Right atrium auricular region (tissue), 2 donors: ENCODE measurements around the gene CHMP4A. TPM values are rescaled to one million over a fixed set of nuclear protein-coding genes. Genes with fewer than 3 reads are reported as not detected.

Experiments used
- DNase-seq: peaks from one replicate; pipeline ENCODE4 v3.0.0-alpha.2; 2019; ENCODE audit warnings: low spot score
- H3K27ac ChIP-seq, 2 donors: fragments of 200-600 bp; sonication (generic); 1 replicate in 1 of 2; 2 replicates in 1 of 2; pipeline ENCODE4 v1.5.1; 2016 to 2019
- H3K27me3 ChIP-seq, 2 donors: fragments of 200-600 bp; sonication (generic); one replicate each; pipeline versions ENCODE4 v1.5.1 to v1.6.0; 2017 to 2019
- H3K36me3 ChIP-seq: fragments of 200-600 bp; sonication (generic); one replicate; pipeline ENCODE4 v1.5.1; 2016
- H3K4me1 ChIP-seq, 2 donors: fragments of 200-600 bp; sonication (generic); one replicate each; pipeline versions ENCODE4 v1.5.1 to v1.6.0; 2017 to 2019
- H3K4me3 ChIP-seq, 2 donors: fragments of 200-600 bp; sonication (generic); 1 replicate in 1 of 2; 2 replicates in 1 of 2; pipeline ENCODE4 v1.5.1; 2017 to 2019; ENCODE audit warnings: mild to moderate bottlenecking in 1 of 2, moderate library complexity in 1 of 2
- H3K9me3 ChIP-seq, 2 donors: fragments of 200-600 bp; sonication (generic); one replicate each; pipeline ENCODE4 v1.5.1; 2019
- total RNA-seq, 2 donors: library from RNA; depleted of rRNA; stranded (reverse); fragments of >200 nt; gene quantifications; one replicate each; pipeline ENCODE4 v1.1.0, GENCODE V29; 2016
- TF ChIP-seq, protein P1 (sequence below), 2 donors: fragments of 200-600 bp; sonication (generic); IDR thresholded peaks; one replicate each; pipeline ENCODE4 v1.5.1; 2019; ENCODE audit warnings: antibody characterized with exemption in 2 of 2

Gene CHMP4A
- total RNA-seq, 2 donors from 2014 or later: 31.6 to 63.0 TPM

DNA sequence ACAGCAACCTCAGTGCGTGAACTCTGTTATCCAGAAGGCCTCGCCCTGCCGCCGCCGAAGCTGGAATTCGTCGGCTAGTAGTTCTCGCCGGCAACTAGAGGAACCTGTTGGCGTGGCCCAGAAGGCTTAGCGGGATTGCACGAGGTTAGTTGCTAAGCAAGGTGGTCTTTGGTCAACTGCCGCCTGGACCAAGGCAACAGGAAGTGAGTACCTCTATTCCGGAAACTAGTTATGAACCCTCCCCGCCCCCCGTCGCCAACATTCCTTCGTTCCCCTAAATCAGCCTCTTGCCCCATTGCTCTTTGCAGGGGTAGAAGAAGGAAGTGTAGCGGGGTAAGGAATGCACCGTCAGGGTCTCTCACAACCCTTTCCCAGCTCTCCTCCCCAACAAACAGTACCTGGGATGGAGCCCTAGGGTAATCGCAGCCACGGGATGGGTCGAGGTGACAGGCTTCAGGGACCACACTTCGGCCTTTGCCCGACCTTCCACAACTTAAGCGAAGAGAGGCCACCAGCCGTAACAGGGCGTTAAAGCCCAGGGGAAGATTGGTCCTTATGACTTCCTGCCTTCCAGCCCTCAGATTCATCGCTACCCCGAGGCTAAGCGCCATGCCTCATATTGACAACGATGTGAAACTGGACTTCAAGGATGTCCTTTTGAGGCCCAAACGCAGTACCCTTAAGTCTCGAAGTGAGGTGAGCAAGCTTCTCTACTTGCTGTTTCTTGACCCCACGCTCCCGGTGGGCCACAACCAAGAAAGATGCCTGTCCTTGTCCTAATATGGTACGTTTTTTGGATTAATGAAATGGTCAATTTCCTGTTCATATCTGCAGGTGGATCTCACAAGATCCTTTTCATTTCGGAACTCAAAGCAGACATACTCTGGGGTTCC lies 19.6 kb upstream of the CHMP4A start, which contains the start of gene GMPR2:
Gene GMPR2 (plus strand): TSS at position 285 of the 893 bp plus-strand sequence. CDS start 325 bp downstream, at position 610.
- H3K9me3 ChIP-seq: no peaks in the 10 kb centered on the region
- no peaks in the 10 kb centered on the region for H3K27me3 ChIP-seq
- no peak for DNase-seq
- H3K27ac ChIP-seq: peak within 1 kb of the TSS; percentile 86 to 92
- peaks cover 29% of the 10 kb centered on the region for H3K36me3 ChIP-seq
- TF ChIP-seq, protein P1, sequence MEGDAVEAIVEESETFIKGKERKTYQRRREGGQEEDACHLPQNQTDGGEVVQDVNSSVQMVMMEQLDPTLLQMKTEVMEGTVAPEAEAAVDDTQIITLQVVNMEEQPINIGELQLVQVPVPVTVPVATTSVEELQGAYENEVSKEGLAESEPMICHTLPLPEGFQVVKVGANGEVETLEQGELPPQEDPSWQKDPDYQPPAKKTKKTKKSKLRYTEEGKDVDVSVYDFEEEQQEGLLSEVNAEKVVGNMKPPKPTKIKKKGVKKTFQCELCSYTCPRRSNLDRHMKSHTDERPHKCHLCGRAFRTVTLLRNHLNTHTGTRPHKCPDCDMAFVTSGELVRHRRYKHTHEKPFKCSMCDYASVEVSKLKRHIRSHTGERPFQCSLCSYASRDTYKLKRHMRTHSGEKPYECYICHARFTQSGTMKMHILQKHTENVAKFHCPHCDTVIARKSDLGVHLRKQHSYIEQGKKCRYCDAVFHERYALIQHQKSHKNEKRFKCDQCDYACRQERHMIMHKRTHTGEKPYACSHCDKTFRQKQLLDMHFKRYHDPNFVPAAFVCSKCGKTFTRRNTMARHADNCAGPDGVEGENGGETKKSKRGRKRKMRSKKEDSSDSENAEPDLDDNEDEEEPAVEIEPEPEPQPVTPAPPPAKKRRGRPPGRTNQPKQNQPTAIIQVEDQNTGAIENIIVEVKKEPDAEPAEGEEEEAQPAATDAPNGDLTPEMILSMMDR (IDR thresholded peaks at IDR 0.05): no peak
- H3K4me3 ChIP-seq: peak within 1 kb of the TSS; percentile 86 to 95
- H3K4me1 ChIP-seq: peaks cover 0 to 28% of the 10 kb centered on the region in 2 donors

DNA sequence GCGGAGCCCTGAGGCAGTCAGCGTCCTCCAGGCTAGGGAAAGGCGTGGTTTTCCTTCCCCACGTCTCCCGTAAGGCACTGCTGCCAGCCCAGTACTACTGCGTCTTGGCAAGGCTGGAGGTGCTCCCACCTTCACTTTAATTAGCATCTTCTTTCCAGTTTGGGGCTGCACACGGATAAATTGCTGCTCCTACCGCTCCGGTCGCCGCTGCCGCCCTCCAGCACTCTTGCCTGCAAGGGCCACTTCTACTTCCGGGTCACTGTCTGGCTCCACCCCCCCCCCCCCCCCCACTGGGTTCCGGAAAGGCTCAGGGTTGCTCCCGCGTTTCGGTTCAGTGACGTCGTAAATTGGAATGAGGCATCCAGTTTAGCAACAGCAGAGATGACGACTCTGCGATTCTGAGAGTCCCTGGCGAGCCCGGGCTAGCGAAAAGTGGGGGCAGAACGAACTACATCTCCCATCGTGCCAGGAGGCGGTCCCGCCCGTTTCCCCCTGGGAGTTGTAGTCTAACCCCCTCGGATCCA lies 18.9 kb upstream of the CHMP4A start, which contains the start of gene NEDD8:
Gene NEDD8 (minus strand): TSS at position 247 of the 524 bp plus-strand sequence. CDS start 100 bp downstream, at position 147.
- Histone ChIP-seq H3K27ac (peak within 1 kb of the TSS; percentile 86 to 92), H3K4me1 (peaks cover 0 to 28% of the 10 kb centered on the region in 2 donors), H3K36me3 (peaks cover 27% of the 10 kb centered on the region), H3K9me3 (no peaks in the 10 kb centered on the region), H3K27me3 (no peaks in the 10 kb centered on the region), H3K4me3 (peak within 1 kb of the TSS; percentile 86 to 95)
- TF ChIP-seq, protein P1 (IDR thresholded peaks at IDR 0.05): no peak
- DNase-seq: peak; percentile 97

DNA sequence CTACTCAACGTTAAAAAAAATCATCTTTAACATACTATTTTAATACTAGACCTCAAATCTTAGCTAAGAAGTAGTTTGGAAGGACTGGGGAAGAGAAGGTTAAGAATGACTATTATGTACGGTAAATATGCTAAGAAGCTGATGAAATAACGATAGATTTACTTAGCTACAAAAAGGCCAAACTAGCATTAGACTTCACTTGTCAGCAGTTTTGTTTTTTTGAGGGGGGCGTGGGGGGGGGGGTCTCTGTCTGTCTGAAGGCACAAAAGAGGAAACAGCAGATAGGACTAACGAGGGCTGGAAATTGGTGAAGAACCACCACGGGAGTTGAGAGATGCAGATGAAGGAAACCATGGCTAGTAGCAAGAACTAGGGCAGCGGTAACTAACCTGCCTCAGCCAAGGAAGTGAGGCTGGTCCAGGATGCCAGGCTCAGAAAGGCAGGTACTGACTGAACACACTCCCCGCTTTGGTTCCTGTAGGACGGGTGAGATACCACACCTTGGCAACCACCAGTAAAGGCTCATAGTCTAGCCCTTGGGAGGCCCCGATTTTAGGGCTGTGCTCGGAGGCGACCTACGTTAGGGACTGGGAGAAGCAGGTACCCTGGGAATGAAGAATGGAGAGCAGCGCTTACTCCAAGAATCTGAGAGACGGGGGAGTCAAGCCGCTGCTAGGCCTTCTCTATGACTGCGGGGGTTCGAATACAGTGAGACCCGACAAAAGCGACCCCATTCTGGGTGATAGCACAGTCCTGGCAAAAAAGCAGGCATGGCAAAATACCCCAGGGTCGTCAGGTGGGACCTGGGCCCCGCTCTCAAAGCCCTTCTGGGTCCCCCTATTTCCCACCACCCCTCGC lies 18.2 kb upstream of the CHMP4A start:
- DNase-seq: no peak
- TF ChIP-seq, protein P1 (IDR thresholded peaks at IDR 0.05): no peak
- Histone ChIP-seq H3K27ac (peak overlapping the region; percentile 86 to 92), H3K27me3 (no peaks in the 10 kb centered on the region), H3K9me3 (no peaks in the 10 kb centered on the region), H3K36me3 (peaks cover 20% of the 10 kb centered on the region), H3K4me1 (peaks cover 0 to 28% of the 10 kb centered on the region in 2 donors), H3K4me3 (peak overlapping the region; percentile 86 to 95)

DNA sequence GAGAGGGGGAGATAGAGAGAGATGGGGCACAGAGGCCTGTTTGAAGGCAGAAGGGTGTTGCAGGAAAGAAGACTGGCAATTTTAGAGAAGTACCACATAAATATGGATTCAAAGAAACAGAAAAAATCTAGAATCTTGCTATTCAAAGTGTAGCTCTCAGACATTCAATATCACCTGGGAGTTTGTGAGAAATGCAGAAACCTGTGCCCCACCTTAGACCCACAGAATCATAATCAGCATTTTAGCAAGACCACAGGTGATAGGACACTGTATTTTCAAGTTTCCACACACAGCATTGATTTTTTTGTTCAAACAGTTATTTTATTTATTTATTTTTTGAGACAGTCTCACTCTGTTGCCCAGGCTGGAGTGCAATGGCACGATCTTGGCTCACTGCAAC lies 15.6 kb upstream of the CHMP4A start:
- H3K36me3 ChIP-seq: peaks cover 10% of the 10 kb centered on the region
- H3K9me3 ChIP-seq: no peaks in the 10 kb centered on the region
- TF ChIP-seq, protein P1 (IDR thresholded peaks at IDR 0.05): no peak
- no peak overlapping the region for H3K27ac ChIP-seq
- no peak for DNase-seq
- no peak overlapping the region for H3K4me3 ChIP-seq
- no peaks in the 10 kb centered on the region for H3K27me3 ChIP-seq
- H3K4me1 ChIP-seq: peaks cover 0 to 22% of the 10 kb centered on the region in 2 donors

DNA sequence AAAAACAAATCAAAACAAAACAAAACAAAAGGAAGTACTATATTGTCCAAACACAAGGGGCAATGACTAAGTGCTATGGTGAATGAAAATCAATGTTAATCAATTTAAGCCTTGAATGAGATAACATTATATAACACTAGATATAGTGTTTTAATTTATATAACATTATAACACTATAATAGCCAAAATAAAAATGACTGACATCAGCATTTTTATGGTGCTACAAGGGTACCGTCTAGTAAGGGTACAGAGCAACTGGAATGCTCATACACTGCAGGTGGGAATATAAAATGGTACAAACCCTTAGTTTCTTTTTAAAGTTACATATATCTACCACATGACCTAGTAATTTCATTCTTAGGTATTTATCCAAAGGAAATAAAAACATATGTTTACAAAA lies 13.2 kb upstream of the CHMP4A start:
- Histone ChIP-seq H3K4me3 (no peak overlapping the region), H3K27ac (no peak overlapping the region), H3K27me3 (no peaks in the 10 kb centered on the region), H3K4me1 (peaks cover 0 to 10% of the 10 kb centered on the region in 2 donors), H3K9me3 (no peaks in the 10 kb centered on the region), H3K36me3 (peaks cover 10% of the 10 kb centered on the region)
- TF ChIP-seq, protein P1 (IDR thresholded peaks at IDR 0.05): no peak
- DNase-seq: no peak
